Measurements from ENCODE around the gene STK4. TPM values are rescaled to one million over a fixed set of nuclear protein-coding genes. Genes with fewer than 3 reads are reported as not detected.
A peak's percentile ranks its signal among the peaks of the same experiment; 100 is the strongest.

STK4 gene
- total RNA-seq, 1 donor from 2014 or later, result 11.4 TPM

- no peak for DNase-seq (ENCODE audit: low read depth)
Measured at GRCh38 chr20:45080867-45081624, 114.7 kb downstream of the STK4 start.

- DNase-seq (ENCODE audit: low read depth), result no peak
Measured at GRCh38 chr20:45082468-45082867, 116.2 kb downstream of the STK4 start.

- no peak for DNase-seq (ENCODE audit: low read depth)
Measured at GRCh38 chr20:45083127-45083526, 116.8 kb downstream of the STK4 start.

- no peak for DNase-seq (ENCODE audit: low read depth)
Measured at GRCh38 chr20:45085289-45085688, 119.0 kb downstream of the STK4 start.

- no peak for DNase-seq (ENCODE audit: low read depth)
Measured at GRCh38 chr20:45085867-45086266, 119.6 kb downstream of the STK4 start.

GRCh38 chr20:45087097-45087790 is 120.9 kb downstream of the STK4 start:
- DNase-seq (ENCODE audit: low read depth), result no peak

- no peak for DNase-seq (ENCODE audit: low read depth)
Measured at GRCh38 chr20:45087814-45088213, 121.5 kb downstream of the STK4 start.

GRCh38 chr20:45088247-45088646 is 121.9 kb downstream of the STK4 start:
- peak; percentile 24 for DNase-seq (ENCODE audit: low read depth)

GRCh38 chr20:45090481-45090880 is 124.2 kb downstream of the STK4 start:
- no peak for DNase-seq (ENCODE audit: low read depth)

- no peak for DNase-seq (ENCODE audit: low read depth)
Measured at GRCh38 chr20:45091366-45091765, 125.1 kb downstream of the STK4 start.

GRCh38 chr20:45092898-45093297 is 126.6 kb downstream of the STK4 start:
- DNase-seq (ENCODE audit: low read depth), result no peak

- no peak for DNase-seq (ENCODE audit: low read depth)
Measured at GRCh38 chr20:45094201-45094600, 127.9 kb downstream of the STK4 start.

GRCh38 chr20:45094864-45095574 is 128.7 kb downstream of the STK4 start:
- no peak for DNase-seq (ENCODE audit: low read depth)

GRCh38 chr20:45095805-45096238 is 129.5 kb downstream of the STK4 start:
- peak; percentile 78 for DNase-seq (ENCODE audit: low read depth)

GRCh38 chr20:45096781-45097180 is 130.5 kb downstream of the STK4 start:
- no peak for DNase-seq (ENCODE audit: low read depth)

- no peak for DNase-seq (ENCODE audit: low read depth)
Measured at GRCh38 chr20:45097485-45098102, 131.3 kb downstream of the STK4 start.

GRCh38 chr20:45098103-45098773 is 131.9 kb downstream of the STK4 start:
- no peak for DNase-seq (ENCODE audit: low read depth)

GRCh38 chr20:45100563-45101245 is 134.4 kb downstream of the STK4 start, which contains the start of gene KCNS1:
KCNS1 (minus strand) TSS chr20:45101127; CDS start chr20:45099236, 1,891 bp downstream.
- no peak for DNase-seq (ENCODE audit: low read depth)

GRCh38 chr20:45101333-45101850 is 135.1 kb downstream of the STK4 start:
- DNase-seq (ENCODE audit: low read depth), result no peak

- no peak for DNase-seq (ENCODE audit: low read depth)
Measured at GRCh38 chr20:45103072-45103471, 136.8 kb downstream of the STK4 start.
